Transverse colon (tissue), 4 donors: ENCODE results near the gene ENAH.

ENCODE experiments used
- CTCF ChIP-seq, 5 experiments: fragments of 200-600 bp in 3 of 5; fragments of 450-650 bp in 2 of 5; sonication (generic) in 3 of 5; IDR thresholded peaks; 1 replicate in 2 of 5; 2 replicates in 3 of 5; pipeline ENCODE4 v1.5.1; 2016 to 2017; ENCODE audit warnings: antibody characterized with exemption in 5 of 5, inconsistent platforms in 3 of 5, mild to moderate bottlenecking in 2 of 5, moderate library complexity in 1 of 5
- POLR2AphosphoS5 ChIP-seq, 3 donors: sonication (generic); formaldehyde crosslinking; IDR thresholded peaks; one replicate each; pipeline ENCODE4 v1.6.1; 2016; ENCODE audit warnings: antibody characterized with exemption in 3 of 3

GRCh38 chr1:225664762-225665161 is 11.8 kb upstream of the ENAH start:
- TF ChIP-seq CTCF (IDR thresholded peaks at IDR 0.05) (no peak), POLR2AphosphoS5 (IDR thresholded peaks at IDR 0.05) (no peak)
